ENCODE data around the gene MLF1.

The MLF1 gene

DNA sequence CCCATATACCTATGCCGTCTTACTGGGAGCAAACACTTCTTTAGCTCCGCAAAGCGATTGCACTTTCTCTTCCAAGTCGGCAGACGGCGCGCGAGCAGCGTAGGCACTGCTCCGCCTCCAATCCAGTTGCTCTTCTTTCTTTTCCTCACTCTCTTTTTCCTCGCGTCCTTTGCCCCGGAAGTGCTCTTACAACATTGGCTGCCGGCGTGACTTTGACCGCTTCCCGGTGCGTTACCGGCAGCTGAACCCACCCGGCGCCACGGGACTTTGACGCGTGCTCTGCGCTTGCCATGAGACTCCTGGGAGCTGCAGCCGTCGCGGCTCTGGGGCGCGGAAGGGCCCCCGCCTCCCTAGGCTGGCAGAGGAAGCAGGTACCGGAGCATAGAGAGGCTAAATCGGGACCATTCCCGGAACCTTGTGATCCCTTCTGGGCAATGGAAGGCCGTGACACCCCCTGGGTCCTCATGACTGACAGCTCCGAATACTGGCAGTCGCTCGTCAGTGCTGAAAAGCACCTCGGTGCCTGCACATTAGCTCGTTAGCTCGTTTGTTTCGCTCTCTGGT, 73.4 kb downstream of the MLF1 start, which contains the start of gene GFM1 (continued):
- TF ChIP-seq, protein P1, sequence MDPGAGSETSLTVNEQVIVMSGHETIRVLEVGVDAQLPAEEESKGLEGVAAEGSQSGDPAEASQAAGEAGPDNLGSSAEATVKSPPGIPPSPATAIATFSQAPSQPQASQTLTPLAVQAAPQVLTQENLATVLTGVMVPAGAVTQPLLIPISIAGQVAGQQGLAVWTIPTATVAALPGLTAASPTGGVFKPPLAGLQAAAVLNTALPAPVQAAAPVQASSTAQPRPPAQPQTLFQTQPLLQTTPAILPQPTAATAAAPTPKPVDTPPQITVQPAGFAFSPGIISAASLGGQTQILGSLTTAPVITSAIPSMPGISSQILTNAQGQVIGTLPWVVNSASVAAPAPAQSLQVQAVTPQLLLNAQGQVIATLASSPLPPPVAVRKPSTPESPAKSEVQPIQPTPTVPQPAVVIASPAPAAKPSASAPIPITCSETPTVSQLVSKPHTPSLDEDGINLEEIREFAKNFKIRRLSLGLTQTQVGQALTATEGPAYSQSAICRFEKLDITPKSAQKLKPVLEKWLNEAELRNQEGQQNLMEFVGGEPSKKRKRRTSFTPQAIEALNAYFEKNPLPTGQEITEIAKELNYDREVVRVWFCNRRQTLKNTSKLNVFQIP (CRISPR knock-in tag; IDR thresholded peaks at IDR 0.05; ENCODE audit: borderline replicate concordance, low read depth) = 0 out of 2 replicates have a peak, but pooled peaks have one; percentile 36
- TF ChIP-seq BACH2 (CRISPR knock-in tag; IDR thresholded peaks at IDR 0.05; ENCODE audit: borderline replicate concordance) (no peak), SNAI2 (CRISPR knock-in tag; IDR thresholded peaks at IDR 0.05) (no peak), ZNF565 (CRISPR knock-in tag; conservative IDR thresholded peaks at IDR 0.05; ENCODE audit: low read depth) (no peak), ZC3H10 (CRISPR knock-in tag; IDR thresholded peaks at IDR 0.05) (no peak), ZFP3 (CRISPR knock-in tag; IDR thresholded peaks at IDR 0.05) (0 out of 2 replicates have a peak, but pooled peaks have one; percentile 63)

GRCh38 chr3:158649791-158650190, 78.8 kb downstream of the MLF1 start:
- TF ChIP-seq CSRNP3 (CRISPR knock-in tag; IDR thresholded peaks at IDR 0.05) (no peak), ZFP3 (CRISPR knock-in tag; IDR thresholded peaks at IDR 0.05) (no peak), OSR1 (CRISPR knock-in tag; IDR thresholded peaks at IDR 0.05) (no peak), ESRRG (CRISPR knock-in tag; IDR thresholded peaks at IDR 0.05) (no peak), ZFP30 (CRISPR knock-in tag; IDR thresholded peaks at IDR 0.05) (no peak), ZNF70 (CRISPR knock-in tag; IDR thresholded peaks at IDR 0.05) (no peak), RARB (CRISPR knock-in tag; IDR thresholded peaks at IDR 0.05) (no peak), ISL1 (CRISPR knock-in tag; IDR thresholded peaks at IDR 0.05) (no peak)
- TF ChIP-seq, protein P1 (CRISPR knock-in tag; IDR thresholded peaks at IDR 0.05; ENCODE audit: borderline replicate concordance, low read depth) = no peak
- TF ChIP-seq, protein P2, sequence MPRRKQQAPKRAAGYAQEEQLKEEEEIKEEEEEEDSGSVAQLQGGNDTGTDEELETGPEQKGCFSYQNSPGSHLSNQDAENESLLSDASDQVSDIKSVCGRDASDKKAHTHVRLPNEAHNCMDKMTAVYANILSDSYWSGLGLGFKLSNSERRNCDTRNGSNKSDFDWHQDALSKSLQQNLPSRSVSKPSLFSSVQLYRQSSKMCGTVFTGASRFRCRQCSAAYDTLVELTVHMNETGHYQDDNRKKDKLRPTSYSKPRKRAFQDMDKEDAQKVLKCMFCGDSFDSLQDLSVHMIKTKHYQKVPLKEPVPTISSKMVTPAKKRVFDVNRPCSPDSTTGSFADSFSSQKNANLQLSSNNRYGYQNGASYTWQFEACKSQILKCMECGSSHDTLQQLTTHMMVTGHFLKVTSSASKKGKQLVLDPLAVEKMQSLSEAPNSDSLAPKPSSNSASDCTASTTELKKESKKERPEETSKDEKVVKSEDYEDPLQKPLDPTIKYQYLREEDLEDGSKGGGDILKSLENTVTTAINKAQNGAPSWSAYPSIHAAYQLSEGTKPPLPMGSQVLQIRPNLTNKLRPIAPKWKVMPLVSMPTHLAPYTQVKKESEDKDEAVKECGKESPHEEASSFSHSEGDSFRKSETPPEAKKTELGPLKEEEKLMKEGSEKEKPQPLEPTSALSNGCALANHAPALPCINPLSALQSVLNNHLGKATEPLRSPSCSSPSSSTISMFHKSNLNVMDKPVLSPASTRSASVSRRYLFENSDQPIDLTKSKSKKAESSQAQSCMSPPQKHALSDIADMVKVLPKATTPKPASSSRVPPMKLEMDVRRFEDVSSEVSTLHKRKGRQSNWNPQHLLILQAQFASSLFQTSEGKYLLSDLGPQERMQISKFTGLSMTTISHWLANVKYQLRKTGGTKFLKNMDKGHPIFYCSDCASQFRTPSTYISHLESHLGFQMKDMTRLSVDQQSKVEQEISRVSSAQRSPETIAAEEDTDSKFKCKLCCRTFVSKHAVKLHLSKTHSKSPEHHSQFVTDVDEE (CRISPR knock-in tag; IDR thresholded peaks at IDR 0.05) = no peak
- ATAC-seq = no peak

DNA sequence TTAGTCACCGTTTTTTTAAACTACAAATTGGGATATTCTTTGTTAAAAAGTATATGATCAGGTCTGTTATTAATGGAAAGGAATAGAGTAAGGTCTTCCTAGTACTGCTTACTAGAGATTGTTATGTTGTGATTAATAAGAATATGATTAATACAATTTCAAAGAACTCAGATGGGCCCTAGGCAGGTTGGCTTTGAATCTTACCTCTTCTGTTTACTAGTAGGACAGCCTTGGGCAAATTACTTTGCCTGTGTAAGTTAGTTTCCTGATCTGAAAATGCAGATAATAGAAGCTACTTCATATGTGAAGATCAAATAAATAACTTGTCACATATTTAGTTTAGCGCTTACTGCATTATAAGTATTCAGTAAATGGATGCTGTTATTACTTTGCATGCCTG, 80.2 kb downstream of the MLF1 start:
- TF ChIP-seq CSDC2 (CRISPR knock-in tag; IDR thresholded peaks at IDR 0.05) = no peak
- no peak for TF ChIP-seq TCF4 (CRISPR knock-in tag; IDR thresholded peaks at IDR 0.05; ENCODE audit: borderline replicate concordance)
- TF ChIP-seq, protein P3, sequence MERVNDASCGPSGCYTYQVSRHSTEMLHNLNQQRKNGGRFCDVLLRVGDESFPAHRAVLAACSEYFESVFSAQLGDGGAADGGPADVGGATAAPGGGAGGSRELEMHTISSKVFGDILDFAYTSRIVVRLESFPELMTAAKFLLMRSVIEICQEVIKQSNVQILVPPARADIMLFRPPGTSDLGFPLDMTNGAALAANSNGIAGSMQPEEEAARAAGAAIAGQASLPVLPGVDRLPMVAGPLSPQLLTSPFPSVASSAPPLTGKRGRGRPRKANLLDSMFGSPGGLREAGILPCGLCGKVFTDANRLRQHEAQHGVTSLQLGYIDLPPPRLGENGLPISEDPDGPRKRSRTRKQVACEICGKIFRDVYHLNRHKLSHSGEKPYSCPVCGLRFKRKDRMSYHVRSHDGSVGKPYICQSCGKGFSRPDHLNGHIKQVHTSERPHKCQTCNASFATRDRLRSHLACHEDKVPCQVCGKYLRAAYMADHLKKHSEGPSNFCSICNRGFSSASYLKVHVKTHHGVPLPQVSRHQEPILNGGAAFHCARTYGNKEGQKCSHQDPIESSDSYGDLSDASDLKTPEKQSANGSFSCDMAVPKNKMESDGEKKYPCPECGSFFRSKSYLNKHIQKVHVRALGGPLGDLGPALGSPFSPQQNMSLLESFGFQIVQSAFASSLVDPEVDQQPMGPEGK (CRISPR knock-in tag; IDR thresholded peaks at IDR 0.05; ENCODE audit: borderline replicate concordance) = no peak
- TF ChIP-seq ZNF70 (CRISPR knock-in tag; IDR thresholded peaks at IDR 0.05) = no peak
- TF ChIP-seq ISL1 (CRISPR knock-in tag; IDR thresholded peaks at IDR 0.05) = no peak
- no peak for TF ChIP-seq ZFP3 (CRISPR knock-in tag; IDR thresholded peaks at IDR 0.05)
- TF ChIP-seq, protein P4, sequence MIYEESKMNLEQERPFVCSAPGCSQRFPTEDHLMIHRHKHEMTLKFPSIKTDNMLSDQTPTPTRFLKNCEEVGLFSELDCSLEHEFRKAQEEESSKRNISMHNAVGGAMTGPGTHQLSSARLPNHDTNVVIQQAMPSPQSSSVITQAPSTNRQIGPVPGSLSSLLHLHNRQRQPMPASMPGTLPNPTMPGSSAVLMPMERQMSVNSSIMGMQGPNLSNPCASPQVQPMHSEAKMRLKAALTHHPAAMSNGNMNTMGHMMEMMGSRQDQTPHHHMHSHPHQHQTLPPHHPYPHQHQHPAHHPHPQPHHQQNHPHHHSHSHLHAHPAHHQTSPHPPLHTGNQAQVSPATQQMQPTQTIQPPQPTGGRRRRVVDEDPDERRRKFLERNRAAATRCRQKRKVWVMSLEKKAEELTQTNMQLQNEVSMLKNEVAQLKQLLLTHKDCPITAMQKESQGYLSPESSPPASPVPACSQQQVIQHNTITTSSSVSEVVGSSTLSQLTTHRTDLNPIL (CRISPR knock-in tag; IDR thresholded peaks at IDR 0.05; ENCODE audit: low read depth) = no peak
- TF ChIP-seq CSRNP3 (CRISPR knock-in tag; IDR thresholded peaks at IDR 0.05) = no peak
- TF ChIP-seq RARB (CRISPR knock-in tag; IDR thresholded peaks at IDR 0.05) = no peak
- TF ChIP-seq, protein P1 (CRISPR knock-in tag; IDR thresholded peaks at IDR 0.05; ENCODE audit: borderline replicate concordance, low read depth) = no peak
- ATAC-seq = no peak
